HCT116 (cell line): ENCODE results near the gene NEK8. TPM values are rescaled to one million over a fixed set of nuclear protein-coding genes. Genes with fewer than 3 reads are reported as not detected.
A peak's percentile ranks its signal among the peaks of the same experiment; 100 is the strongest.

Source experiments
- ATAC-seq: fragments of 200-7000 bp; cut with Tn5 transposase; 2 replicates; pipeline ENCODE4 v1.9.1; 2020; ENCODE audit warnings: mild to moderate bottlenecking, moderate library complexity
- BruUV-seq: library from RNA; stranded (reverse); fragments of 400-500 nt; replicated peaks from 2 replicates; lab custom pipeline; 2021; lab: Mats Ljungman, UMichigan
- CTCF ChIA-PET: fragments of 300-600 bp; sonication (Branson Sonifier 250); formaldehyde crosslinking; loops from one replicate; lab custom pipeline; 2021; ENCODE audit warnings: antibody characterized with exemption; lab: Charles Lee
- POLR2A ChIA-PET: fragments of 300-600, 350-600 bp; sonication (Branson Sonifier 250); formaldehyde crosslinking; loops from one replicate; lab custom pipeline; 2021; ENCODE audit warnings: antibody characterized with exemption; lab: Charles Lee
- RAD21 ChIA-PET, 2 experiments: fragments of 300-600 bp; sonication (Branson Sonifier 250); formaldehyde crosslinking; loops; one replicate each; lab custom pipeline; 2023; ENCODE audit warnings: low total read pairs in 2 of 2; ENCODE audit not compliant: uncharacterized antibody in 2 of 2, unreplicated experiment in 2 of 2, low non-redundant PET in 1 of 2; lab: Charles Lee
- DNase-seq: peaks from one replicate; pipeline ENCODE4 v3.0.0-alpha.2; 2010; ENCODE audit warnings: low read depth, low spot score
- H2AFZ ChIP-seq: fragments of 200-600 bp; shearing (Covaris generic), sonication (generic); 2 replicates; pipeline ENCODE4 v1.6.1; 2017; ENCODE audit warnings: low read depth, mixed run types, mixed read lengths, antibody characterized with exemption, low read length; ENCODE audit not compliant: poor library complexity, severe bottlenecking
- H3K27ac ChIP-seq: 2 replicates; pipeline ENCODE4 v1.5.1; 2012; ENCODE audit warnings: low read depth, low read length
- H3K27me3 ChIP-seq: fragments of 200-600 bp; sonication (generic); 2 replicates; pipeline ENCODE4 v1.6.1; 2016; ENCODE audit warnings: mixed run types, low read length, mixed read lengths; ENCODE audit not compliant: insufficient read depth
- H3K36me3 ChIP-seq, 2 experiments: fragments of 200-500 bp in 1 of 2; fragments of 200-600 bp in 1 of 2; sonication (Bioruptor generic) in 1 of 2; sonication (generic) in 1 of 2; 2 replicates each; pipeline versions ENCODE4 v1.5.1 to v1.6.1; 2014 to 2016; ENCODE audit warnings: low read length in 2 of 2, inconsistent platforms in 1 of 2, mixed read lengths in 1 of 2, mixed run types in 1 of 2; ENCODE audit not compliant: insufficient read depth in 2 of 2, control insufficient read depth in 1 of 2
- H3K4me1 ChIP-seq, 2 experiments: fragments of 200-600 bp in 1 of 2; sonication (generic) in 1 of 2; 2 replicates each; pipeline versions ENCODE4 v1.5.1 to v1.6.1; 2012 to 2017; ENCODE audit warnings: low read length in 2 of 2, inconsistent platforms in 1 of 2, mild to moderate bottlenecking in 1 of 2, mixed read lengths in 1 of 2, mixed run types in 1 of 2, moderate library complexity in 1 of 2; ENCODE audit not compliant: insufficient read depth in 2 of 2, control insufficient read depth in 1 of 2
- H3K4me2 ChIP-seq: fragments of 200-600 bp; sonication (generic); 2 replicates; pipeline ENCODE4 v1.6.1; 2017; ENCODE audit warnings: mixed run types, low read length, mixed read lengths
- H3K4me3 ChIP-seq, 2 experiments: fragments of 200-600 bp in 1 of 2; sonication (generic) in 1 of 2; replicated peaks in 1 of 2; 2 replicates each; pipeline ENCODE4 v1.5.1; 2011 to 2016; ENCODE audit warnings: low read length in 2 of 2, control low read depth in 1 of 2, low read depth in 1 of 2, mild to moderate bottlenecking in 1 of 2, mixed read lengths in 1 of 2, mixed run types in 1 of 2
- H3K79me2 ChIP-seq: fragments of 200-600 bp; sonication (generic); 2 replicates; pipeline ENCODE4 v1.6.1; 2017; ENCODE audit warnings: mild to moderate bottlenecking, mixed run types, low read length, moderate library complexity, mixed read lengths; ENCODE audit not compliant: insufficient read depth
- H3K9ac ChIP-seq: fragments of 200-600 bp; sonication (generic); 2 replicates; pipeline ENCODE4 v1.6.1; 2016; ENCODE audit warnings: low read length, mixed read lengths
- H3K9me2 ChIP-seq: fragments of 200-600 bp; sonication (generic), shearing (Covaris generic); 2 replicates; pipeline ENCODE4 v1.6.1; 2017; ENCODE audit warnings: mixed run types, mild to moderate bottlenecking, moderate library complexity; ENCODE audit not compliant: insufficient read depth
- H3K9me3 ChIP-seq, 2 experiments: fragments of 200-500 bp in 1 of 2; fragments of 200-600 bp in 1 of 2; sonication (Bioruptor generic) in 1 of 2; sonication (generic) in 1 of 2; 2 replicates each; pipeline ENCODE4 v1.6.1; 2014 to 2017; ENCODE audit warnings: low read length in 2 of 2, mixed read lengths in 2 of 2, inconsistent platforms in 1 of 2, low read depth in 1 of 2, mild to moderate bottlenecking in 1 of 2, mixed run types in 1 of 2, moderate library complexity in 1 of 2; ENCODE audit not compliant: control insufficient read depth in 1 of 2, insufficient read depth in 1 of 2
- H4K20me1 ChIP-seq: fragments of 200-600 bp; sonication (generic), shearing (Covaris generic); 2 replicates; pipeline ENCODE4 v1.6.1; 2017; ENCODE audit warnings: mixed run types, mild to moderate bottlenecking, moderate library complexity; ENCODE audit not compliant: insufficient read depth
- ATF3 ChIP-seq: IDR thresholded peaks from 2 replicates; pipeline ENCODE4 v1.6.1; 2012
- ELF1 ChIP-seq: IDR thresholded peaks from 2 replicates; pipeline ENCODE4 v1.6.1; 2012; ENCODE audit warnings: low read depth, borderline replicate concordance
- EZH2 ChIP-seq: fragments of 200-600 bp; sonication (generic); IDR thresholded peaks from 2 replicates; pipeline ENCODE4 v1.6.1; 2017; ENCODE audit warnings: antibody characterized with exemption, mixed run types
- JUND ChIP-seq: IDR thresholded peaks from 2 replicates; pipeline ENCODE4 v1.6.1; 2012
- POLR2A ChIP-seq: IDR thresholded peaks from 2 replicates; pipeline ENCODE4 v1.7.0; 2011; ENCODE audit warnings: borderline replicate concordance; ENCODE audit not compliant: insufficient read depth, insufficient read length; ENCODE audit errors: extremely low read depth
- REST ChIP-seq: IDR thresholded peaks from 2 replicates; pipeline ENCODE4 v1.6.1; 2012; ENCODE audit warnings: low read depth
- SP1 ChIP-seq: IDR thresholded peaks from 2 replicates; pipeline ENCODE4 v1.6.1; 2012; ENCODE audit warnings: low read depth
- TCF7L2 ChIP-seq: IDR thresholded peaks from 2 replicates; pipeline ENCODE4 v1.7.0; 2011; ENCODE audit warnings: borderline replicate concordance, inconsistent platforms; ENCODE audit not compliant: insufficient read depth, insufficient read length; ENCODE audit errors: extremely low read depth
- ZFX ChIP-seq: fragments of 450-650 bp; IDR thresholded peaks from 2 replicates; pipeline ENCODE4 v1.6.1; 2017
- ZNF274 ChIP-seq: fragments of 200-500 bp; sonication (Bioruptor generic); IDR thresholded peaks from 2 replicates; pipeline ENCODE4 v1.6.1; 2014; ENCODE audit warnings: mild to moderate bottlenecking, low read depth, low read length, inconsistent platforms
- intact Hi-C: fragments of 100-400 bp; cut with micrococcal nuclease; formaldehyde crosslinking; loops from 2 replicates; pipeline ENCODE4 v1.10.0; 2022
- total RNA-seq: library from RNA; stranded (reverse); gene quantifications from one replicate; pipeline ENCODE4 v1.2.1, GENCODE V29; 2021; ENCODE audit not compliant: unreplicated experiment

NEK8 gene
- total RNA-seq, 1 experiment from 2014 or later = 7.0 TPM

- intact Hi-C loops = loop anchor here (2.0 kb wide), 1 partner anchor 235 kb away; no protein-coding TSS in a partner anchor
- ATAC-seq = no peak
- Histone ChIP-seq H3K9ac (peak within 1 kb of the TSS; percentile 21; the same call in 1 of the 2 replicates), H3K79me2 (peaks cover 30% of the 10 kb centered on the region), H3K4me3 (peak within 1 kb of the TSS; percentile 98 to 99; a peak in 3 of 4 replicates), H3K4me2 (peak within 1 kb of the TSS; percentile 77), H2AFZ (no peak within 1 kb of the TSS), H3K4me1 (peaks cover 22 to 32% of the 10 kb centered on the region in 2 experiments), H4K20me1 (peaks cover 6% of the 10 kb centered on the region; the same call in 1 of the 2 replicates), H3K9me3 (no peaks in the 10 kb centered on the region), H3K36me3 (peaks cover 12 to 26% of the 10 kb centered on the region in 2 experiments; a peak in 3 of 4 replicates), H3K9me2 (no peaks in the 10 kb centered on the region), H3K27me3 (no peaks in the 10 kb centered on the region), H3K27ac (peak within 1 kb of the TSS; percentile 89)
- no TSS peak for BruUV-seq
- POLR2A ChIA-PET = no interaction called here
- RAD21 ChIA-PET = no interaction called here
- TF ChIP-seq TCF7L2 = peak; percentile 12
- no peak for TF ChIP-seq JUND
- TF ChIP-seq ELF1 = no peak
- TF ChIP-seq EZH2 = no peak
- TF ChIP-seq POLR2A = peak; percentile 67
- peak; percentile 84; the same call in 1 of the 2 replicates for TF ChIP-seq ZFX
- TF ChIP-seq REST = no peak
- no peak for TF ChIP-seq ZNF274
- no peak for TF ChIP-seq SP1
- no peak for TF ChIP-seq ATF3
- CTCF ChIA-PET = no interaction called here
- no peak for DNase-seq
Measured at GRCh38 chr17:28717578-28718332, 10.8 kb upstream of the NEK8 start, which contains the start of gene RAB34. Gene RAB34, minus strand, starts transcription at chr17:28717868. Its CDS starts 602 bp downstream, at chr17:28717266.
